H9 (cell line): Measurements from ENCODE around the gene USP14. TPM values are rescaled to one million over a fixed set of nuclear protein-coding genes. Genes with fewer than 3 reads are reported as not detected.

Experiments used
- DNase-seq: peaks from one replicate; pipeline ENCODE4 v3.0.0-alpha.2; 2017
- H2AFZ ChIP-seq: one replicate; pipeline ENCODE4 v1.6.1; 2013; ENCODE audit warnings: mild to moderate bottlenecking, low read length, control low read depth, moderate library complexity
- H2AK5ac ChIP-seq: 2 replicates; pipeline ENCODE4 v1.6.1; 2013; ENCODE audit warnings: low read length, control low read depth, mixed read lengths; ENCODE audit not compliant: insufficient read length
- H2BK120ac ChIP-seq: one replicate; pipeline ENCODE4 v1.6.1; 2013; ENCODE audit warnings: low read depth, mild to moderate bottlenecking, low read length, control low read depth, inconsistent platforms; ENCODE audit not compliant: poor library complexity, severe bottlenecking
- H2BK12ac ChIP-seq: 2 replicates; pipeline ENCODE4 v1.6.1; 2013; ENCODE audit warnings: low read length, control low read depth, mixed read lengths, low read depth; ENCODE audit not compliant: insufficient read length
- H2BK15ac ChIP-seq: 2 replicates; pipeline ENCODE4 v1.6.1; 2013; ENCODE audit warnings: low read depth, low read length, control low read depth
- H2BK20ac ChIP-seq: one replicate; pipeline ENCODE4 v1.6.1; 2013; ENCODE audit warnings: low read depth, mild to moderate bottlenecking, low read length, control low read depth, inconsistent platforms; ENCODE audit not compliant: poor library complexity, severe bottlenecking
- H2BK5ac ChIP-seq: 2 replicates; pipeline ENCODE4 v1.6.1; 2013; ENCODE audit warnings: low read length, control low read depth, mixed read lengths; ENCODE audit not compliant: insufficient read length
- H3K14ac ChIP-seq: 2 replicates; pipeline ENCODE4 v1.6.1; 2013; ENCODE audit warnings: low read length, control low read depth; ENCODE audit not compliant: insufficient read depth
- H3K18ac ChIP-seq: 2 replicates; pipeline ENCODE4 v1.6.1; 2013; ENCODE audit warnings: low read depth, mild to moderate bottlenecking, mixed read lengths, low read length, control low read depth; ENCODE audit not compliant: insufficient read length
- H3K23ac ChIP-seq: 2 replicates; pipeline ENCODE4 v1.6.1; 2013; ENCODE audit warnings: low read length, control low read depth, mixed read lengths, low read depth; ENCODE audit not compliant: insufficient read length
- H3K23me2 ChIP-seq: 2 replicates; pipeline ENCODE4 v1.6.1; 2013; ENCODE audit warnings: low read depth, mild to moderate bottlenecking, mixed read lengths, low read length, control low read depth; ENCODE audit not compliant: insufficient read length, poor library complexity, severe bottlenecking
- H3K27ac ChIP-seq: 2 replicates; pipeline ENCODE4 v1.5.1; 2013; ENCODE audit warnings: low read length, control low read depth, mixed read lengths, low read depth; ENCODE audit not compliant: insufficient read length
- H3K27me3 ChIP-seq: 2 replicates; pipeline ENCODE4 v1.6.1; 2013; ENCODE audit warnings: low read length, control low read depth, inconsistent platforms; ENCODE audit not compliant: insufficient read depth
- H3K4ac ChIP-seq: 2 replicates; pipeline ENCODE4 v1.6.1; 2013; ENCODE audit warnings: low read depth, mild to moderate bottlenecking, control low read depth, inconsistent platforms, low read length, moderate library complexity
- H3K4me1 ChIP-seq: 2 replicates; pipeline ENCODE4 v1.6.1; 2013; ENCODE audit warnings: low read length, control low read depth, inconsistent platforms; ENCODE audit not compliant: insufficient read depth
- H3K4me2 ChIP-seq: 2 replicates; pipeline ENCODE4 v1.6.1; 2013; ENCODE audit warnings: low read length, control low read depth, mixed read lengths; ENCODE audit not compliant: insufficient read length, insufficient read depth
- H3K56ac ChIP-seq: 2 replicates; pipeline ENCODE4 v1.6.1; 2013; ENCODE audit warnings: low read depth, mild to moderate bottlenecking, mixed read lengths, low read length, control low read depth; ENCODE audit not compliant: insufficient read length
- H3K79me1 ChIP-seq: 2 replicates; pipeline ENCODE4 v1.6.1; 2013; ENCODE audit warnings: low read depth, mild to moderate bottlenecking, moderate library complexity, low read length, control low read depth, inconsistent platforms; ENCODE audit not compliant: insufficient read depth, poor library complexity, severe bottlenecking
- H3K79me2 ChIP-seq: 2 replicates; pipeline ENCODE4 v1.6.1; 2013; ENCODE audit warnings: low read length, control low read depth, inconsistent platforms; ENCODE audit not compliant: insufficient read depth
- H3K9ac ChIP-seq: 2 replicates; pipeline ENCODE4 v1.6.1; 2013; ENCODE audit warnings: low read length, control low read depth, mixed read lengths; ENCODE audit not compliant: insufficient read length; ENCODE audit errors: extremely low read depth
- H3K9me3 ChIP-seq: one replicate; pipeline ENCODE4 v1.6.1; 2013; ENCODE audit warnings: low read depth, low read length, inconsistent platforms; ENCODE audit not compliant: control insufficient read depth
- H3T11ph ChIP-seq: one replicate; pipeline ENCODE4 v1.6.1; 2013; ENCODE audit warnings: mild to moderate bottlenecking, low read length, control low read depth, inconsistent platforms
- H4K20me1 ChIP-seq: one replicate; pipeline ENCODE4 v1.6.1; 2013; ENCODE audit not compliant: control insufficient read depth, insufficient read length, insufficient read depth
- H4K5ac ChIP-seq: 2 replicates; pipeline ENCODE4 v1.6.1; 2013; ENCODE audit warnings: low read depth, mild to moderate bottlenecking, mixed read lengths, low read length, control low read depth; ENCODE audit not compliant: insufficient read length
- H4K8ac ChIP-seq: replicated peaks from 2 replicates; pipeline ENCODE4 v1.6.1; 2013; ENCODE audit warnings: low read length, control low read depth, mixed read lengths, low read depth; ENCODE audit not compliant: insufficient read length
- H4K91ac ChIP-seq: 2 replicates; pipeline ENCODE4 v1.6.1; 2013; ENCODE audit warnings: low read depth, mild to moderate bottlenecking, moderate library complexity, mixed read lengths, low read length, control low read depth; ENCODE audit not compliant: insufficient read length
- H3K27ac Mint-ChIP-seq, 3 experiments: 2 replicates in 2 of 3; 3 replicates in 1 of 3; pipeline ENCODE4 v1.8.0; 2020 to 2021; ENCODE audit warnings: mixed read lengths in 3 of 3, mild to moderate bottlenecking in 1 of 3, moderate library complexity in 1 of 3
- H3K27me3 Mint-ChIP-seq: 2 replicates; pipeline ENCODE4 v1.8.0; 2021; ENCODE audit warnings: low read depth, mild to moderate bottlenecking, moderate library complexity, mixed read lengths
- H3K36me3 Mint-ChIP-seq, 3 experiments: 2 replicates in 2 of 3; 3 replicates in 1 of 3; pipeline ENCODE4 v1.8.0; 2020 to 2021; ENCODE audit warnings: low read depth in 3 of 3, mixed read lengths in 3 of 3; ENCODE audit not compliant: insufficient read depth in 1 of 3
- H3K4me1 Mint-ChIP-seq, 2 experiments: 2 replicates each; pipeline ENCODE4 v1.8.0; 2020; ENCODE audit warnings: mixed read lengths in 2 of 2
- H3K4me3 Mint-ChIP-seq, 2 experiments: 2 replicates in 1 of 2; 3 replicates in 1 of 2; pipeline ENCODE4 v1.8.0; 2020 to 2021; ENCODE audit warnings: mild to moderate bottlenecking in 2 of 2, mixed read lengths in 2 of 2, moderate library complexity in 1 of 2
- H3K9me3 Mint-ChIP-seq, 2 experiments: 2 replicates in 1 of 2; 3 replicates in 1 of 2; pipeline ENCODE4 v1.8.0; 2020; ENCODE audit warnings: mild to moderate bottlenecking in 2 of 2, mixed read lengths in 2 of 2, moderate library complexity in 1 of 2
- WGBS: extraction: QIAGEN DNeasy Blood & Tissue Kit; methylation state at CpG from one replicate; pipeline ENCODE4 v1.1.7; 2013; ENCODE audit warnings: missing lambda C conversion rate, low lambda C conversion rate, mixed read lengths; ENCODE audit not compliant: insufficient read length; ENCODE audit errors: extremely low coverage; 5-methylcytosine and 5-hydroxymethylcytosine counted together
- total RNA-seq: library from RNA; stranded (reverse); gene quantifications from 2 replicates; pipeline ENCODE4 v1.2.1, GENCODE V29; 2021
- TF ChIP-seq, protein P1 (sequence below): fragments of 200-600 bp; sonication (generic); conservative IDR thresholded peaks from 3 replicates; pipeline ENCODE4 v1.8.0; 2021; ENCODE audit warnings: antibody characterized with exemption, mild to moderate bottlenecking

USP14 gene
- total RNA-seq, 1 experiment from 2014 or later: 92.1 TPM

- Histone ChIP-seq H4K91ac (no peak overlapping the region), H3K27ac (no peak overlapping the region), H3K27me3 (no peaks in the 10 kb centered on the region), H3T11ph (no peak overlapping the region), H2BK5ac (no peak overlapping the region), H2BK15ac (no peak overlapping the region), H3K4me2 (no peak overlapping the region), H3K9ac (no peak overlapping the region), H2BK12ac (no peak overlapping the region), H3K4me1 (no peaks in the 10 kb centered on the region), H2BK120ac (no peak overlapping the region), H2BK20ac (no peak overlapping the region), H3K18ac (no peak overlapping the region), H4K20me1 (no peaks in the 10 kb centered on the region), H3K79me1 (no peaks in the 10 kb centered on the region), H3K23ac (no peak overlapping the region), H3K4ac (no peak overlapping the region), H3K9me3 (no peaks in the 10 kb centered on the region), H2AFZ (no peak overlapping the region), H3K14ac (no peak overlapping the region), H2AK5ac (no peak overlapping the region), H4K8ac (no peak overlapping the region), H3K56ac (no peak overlapping the region), H4K5ac (no peak overlapping the region), H3K23me2 (no peaks in the 10 kb centered on the region), H3K79me2 (no peaks in the 10 kb centered on the region)
- Mint-ChIP-seq H3K4me1 (no peaks in the 10 kb centered on the region), H3K4me3 (no peak overlapping the region), H3K36me3 (peaks cover 37 to 63% (median 56%) of the 10 kb centered on the region in 3 experiments), H3K27ac (no peak overlapping the region), H3K27me3 (no peaks in the 10 kb centered on the region), H3K9me3 (peaks cover 4 to 5% of the 10 kb centered on the region in 2 experiments; a peak in 4 of 5 replicates)
- no CpG with 5 or more reads among the region's 1 CpG for WGBS
- TF ChIP-seq, protein P1, sequence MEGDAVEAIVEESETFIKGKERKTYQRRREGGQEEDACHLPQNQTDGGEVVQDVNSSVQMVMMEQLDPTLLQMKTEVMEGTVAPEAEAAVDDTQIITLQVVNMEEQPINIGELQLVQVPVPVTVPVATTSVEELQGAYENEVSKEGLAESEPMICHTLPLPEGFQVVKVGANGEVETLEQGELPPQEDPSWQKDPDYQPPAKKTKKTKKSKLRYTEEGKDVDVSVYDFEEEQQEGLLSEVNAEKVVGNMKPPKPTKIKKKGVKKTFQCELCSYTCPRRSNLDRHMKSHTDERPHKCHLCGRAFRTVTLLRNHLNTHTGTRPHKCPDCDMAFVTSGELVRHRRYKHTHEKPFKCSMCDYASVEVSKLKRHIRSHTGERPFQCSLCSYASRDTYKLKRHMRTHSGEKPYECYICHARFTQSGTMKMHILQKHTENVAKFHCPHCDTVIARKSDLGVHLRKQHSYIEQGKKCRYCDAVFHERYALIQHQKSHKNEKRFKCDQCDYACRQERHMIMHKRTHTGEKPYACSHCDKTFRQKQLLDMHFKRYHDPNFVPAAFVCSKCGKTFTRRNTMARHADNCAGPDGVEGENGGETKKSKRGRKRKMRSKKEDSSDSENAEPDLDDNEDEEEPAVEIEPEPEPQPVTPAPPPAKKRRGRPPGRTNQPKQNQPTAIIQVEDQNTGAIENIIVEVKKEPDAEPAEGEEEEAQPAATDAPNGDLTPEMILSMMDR: no peak
- no peak for DNase-seq
Observed at GRCh38 chr18:240175-240574, 81.8 kb downstream of the USP14 start.
